B cell (primary cell): ENCODE data around the gene C11orf91. TPM values are rescaled to one million over a fixed set of nuclear protein-coding genes. Genes with fewer than 3 reads are reported as not detected.

ENCODE experiments used
- ATAC-seq: fragments of 200-7000 bp; cut with Tn5 transposase; one replicate; pipeline ENCODE4 v1.10.0; 2021; ENCODE audit warnings: low read depth, mild to moderate bottlenecking, moderate number of reproducible peaks, moderate library complexity
- CTCF ChIA-PET: fragments of 350-600 bp; sonication (Branson Sonifier 250); formaldehyde crosslinking; loops from one replicate; lab custom pipeline; 2021; ENCODE audit warnings: antibody characterized with exemption, inconsistent platforms; lab: Charles Lee
- POLR2A ChIA-PET: fragments of 350-600 bp; sonication (Branson Sonifier 250); formaldehyde crosslinking; loops from one replicate; lab custom pipeline; 2021; ENCODE audit warnings: antibody characterized with exemption; lab: Charles Lee
- DNase-seq: peaks from one replicate; pipeline ENCODE4 v3.0.0; 2013
- H2AFZ ChIP-seq: 2 replicates; pipeline ENCODE4 v1.6.1; 2012; ENCODE audit warnings: mild to moderate bottlenecking, low read depth, low read length; ENCODE audit not compliant: insufficient read depth, poor library complexity, severe bottlenecking
- H3K27ac ChIP-seq, 2 donors: 1 replicate in 1 of 2; 2 replicates in 1 of 2; pipeline ENCODE4 v1.5.1; 2012 to 2013; ENCODE audit warnings: low read length in 2 of 2, mild to moderate bottlenecking in 2 of 2, moderate library complexity in 1 of 2
- H3K27me3 ChIP-seq, 4 experiments: fragments of 200-600 bp in 1 of 4; sonication (generic) in 1 of 4; replicated peaks in 1 of 4; 1 replicate in 2 of 4; 2 replicates in 2 of 4; pipeline versions ENCODE4 v1.6.1 to v1.7.0; 2013 to 2016; ENCODE audit warnings: low read length in 3 of 4, mild to moderate bottlenecking in 2 of 4, mixed read lengths in 1 of 4, moderate library complexity in 1 of 4; ENCODE audit not compliant: insufficient read depth in 4 of 4, control insufficient read depth in 3 of 4; ENCODE audit errors: control extremely low read depth in 1 of 4
- H3K36me3 ChIP-seq, 2 experiments: replicated peaks in 1 of 2; 1 replicate in 1 of 2; 2 replicates in 1 of 2; pipeline versions ENCODE4 v1.6.1 to v1.7.1; 2013; ENCODE audit warnings: low read length in 1 of 2; ENCODE audit not compliant: insufficient read depth in 2 of 2, control insufficient read depth in 1 of 2; ENCODE audit errors: control extremely low read depth in 1 of 2, extremely low read depth in 1 of 2
- H3K4me1 ChIP-seq, 2 donors: fragments of 200-600 bp in 1 of 2; sonication (generic) in 1 of 2; 1 replicate in 1 of 2; 2 replicates in 1 of 2; pipeline versions ENCODE4 v1.5.1 to v1.6.1; 2013 to 2017; ENCODE audit warnings: low read length in 2 of 2; ENCODE audit not compliant: control insufficient read depth in 2 of 2, insufficient read depth in 2 of 2
- H3K4me2 ChIP-seq: replicated peaks from 2 replicates; pipeline ENCODE3; 2012; ENCODE audit warnings: mild to moderate bottlenecking, low read depth, low read length; ENCODE audit not compliant: poor library complexity, severe bottlenecking
- H3K4me3 ChIP-seq, 5 experiments: fragments of 200-600 bp in 1 of 5; sonication (generic) in 1 of 5; 1 replicate in 3 of 5; 2 replicates in 2 of 5; pipeline versions ENCODE4 v1.5.1 to v1.7.0; 2011 to 2016; ENCODE audit warnings: low read length in 4 of 5, mild to moderate bottlenecking in 4 of 5, low read depth in 2 of 5, control low read depth in 1 of 5, moderate library complexity in 1 of 5; ENCODE audit not compliant: insufficient read depth in 1 of 5; ENCODE audit errors: control extremely low read depth in 1 of 5, extremely low read depth in 1 of 5
- H3K79me2 ChIP-seq: fragments of 200-600 bp; sonication (generic); one replicate; pipeline ENCODE4 v1.6.0; 2016; ENCODE audit warnings: low read length; ENCODE audit not compliant: control insufficient read depth, insufficient read depth
- H3K9ac ChIP-seq: fragments of 200-600 bp; sonication (generic); 2 replicates; pipeline ENCODE4 v1.6.1; 2017; ENCODE audit warnings: mild to moderate bottlenecking, low read length, moderate library complexity
- H3K9me3 ChIP-seq, 3 donors: one replicate each; pipeline versions ENCODE4 v1.6.1 to v1.7.1; 2013; ENCODE audit warnings: low read length in 2 of 3; ENCODE audit not compliant: control insufficient read depth in 2 of 3, insufficient read depth in 1 of 3; ENCODE audit errors: control extremely low read depth in 1 of 3
- H4K20me1 ChIP-seq: 2 replicates; pipeline ENCODE4 v1.6.0; 2012; ENCODE audit warnings: mild to moderate bottlenecking, low read length; ENCODE audit not compliant: insufficient read depth, control insufficient read depth, poor library complexity, severe bottlenecking
- H3K27ac Mint-ChIP-seq: one replicate; pipeline ENCODE4 v1.8.0; 2021; ENCODE audit warnings: mixed read lengths
- H3K27me3 Mint-ChIP-seq: one replicate; pipeline ENCODE4 v1.8.0; 2021; ENCODE audit warnings: mixed read lengths
- H3K4me1 Mint-ChIP-seq: one replicate; pipeline ENCODE4 v1.8.0; 2021; ENCODE audit warnings: mixed read lengths
- H3K4me3 Mint-ChIP-seq: one replicate; pipeline ENCODE4 v1.8.0; 2021; ENCODE audit warnings: mixed read lengths
- H3K9me3 Mint-ChIP-seq: one replicate; pipeline ENCODE4 v1.8.0; 2022; ENCODE audit warnings: mixed read lengths; ENCODE audit not compliant: insufficient read depth
- CTCF ChIP-seq: fragments of 200-600 bp; IDR thresholded peaks from one replicate; pipeline ENCODE4 v1.8.0; 2022; ENCODE audit warnings: antibody characterized with exemption, mild to moderate bottlenecking
- EZH2 ChIP-seq: IDR thresholded peaks from 2 replicates; pipeline ENCODE4 v1.6.1; 2012; ENCODE audit warnings: borderline replicate concordance, low read depth, mild to moderate bottlenecking, moderate library complexity, low read length; ENCODE audit not compliant: insufficient read depth, poor library complexity, severe bottlenecking
- WGBS: methylation state at CpG from one replicate; pipeline ENCODE4 v1.1.5; 2013; ENCODE audit warnings: missing lambda C conversion rate; ENCODE audit not compliant: insufficient coverage; 5-methylcytosine and 5-hydroxymethylcytosine counted together
- intact Hi-C: fragments of 100-400 bp; cut with micrococcal nuclease; formaldehyde crosslinking; loops from one replicate; pipeline ENCODE4 v1.10.0; 2022
- polyA plus RNA-seq: library from polyadenylated mRNA; depleted of rRNA; stranded (reverse); fragments of >200 nt; gene quantifications from 2 replicates; pipeline ENCODE4 v1.2.3, GENCODE V29; 2012
- total RNA-seq, 2 donors: library from RNA; stranded (reverse); fragments of 120-200 nt in 1 of 2; gene quantifications; 1 replicate in 1 of 2; 2 replicates in 1 of 2; pipeline versions ENCODE4 v1.2.3 to v1.2.4, GENCODE V29; 2013 to 2022

C11orf91 gene
- total and polyA plus RNA-seq, 2 donors (not counting 1 experiment from before 2014, with no cell fraction given), result not detected

GRCh38 chr11:33690290-33691065 is 10.1 kb downstream of the C11orf91 start:
- Histone ChIP-seq H3K36me3 (no peaks in the 10 kb centered on the region), H3K9ac (no peak overlapping the region), H3K4me1 (no peaks in the 10 kb centered on the region), H3K4me3 (no peak overlapping the region), H3K4me2 (no peak overlapping the region), H3K27me3 (peaks cover 0 to 15% (median 1%) of the 10 kb centered on the region in 4 experiments), H4K20me1 (no peaks in the 10 kb centered on the region), H3K9me3 (peaks cover 0 to 5% (median 3%) of the 10 kb centered on the region in 3 donors), H3K27ac (no peak overlapping the region), H3K79me2 (no peaks in the 10 kb centered on the region), H2AFZ (no peak overlapping the region)
- no peak overlapping the region for H3K27ac Mint-ChIP-seq
- no peak overlapping the region for H3K4me3 Mint-ChIP-seq
- no peaks in the 10 kb centered on the region for H3K4me1 Mint-ChIP-seq
- ATAC-seq (no peak), DNase-seq (no peak)
- TF ChIP-seq CTCF, result no peak
- no peak for TF ChIP-seq EZH2
- intact Hi-C loops, result no loop called here
- peaks cover 4% of the 10 kb centered on the region for H3K9me3 Mint-ChIP-seq
- WGBS, result 100% methylated on average over 1 of the region's 8 CpGs
- ChIA-PET POLR2A (no interaction called here), CTCF (interaction anchor here (1.0 kb wide), 1 partner anchor 52 kb away, joined by 3 read pairs; no protein-coding TSS in a partner anchor)
- H3K27me3 Mint-ChIP-seq, result peaks cover 14% of the 10 kb centered on the region

- Histone ChIP-seq H3K9me3 (peaks cover 0 to 5% (median 3%) of the 10 kb centered on the region in 3 donors), H4K20me1 (no peaks in the 10 kb centered on the region), H3K36me3 (no peaks in the 10 kb centered on the region), H3K4me3 (no peak overlapping the region), H3K4me1 (no peaks in the 10 kb centered on the region), H2AFZ (no peak overlapping the region), H3K9ac (no peak overlapping the region), H3K79me2 (no peaks in the 10 kb centered on the region), H3K27ac (no peak overlapping the region), H3K4me2 (no peak overlapping the region), H3K27me3 (peaks cover 0 to 11% (median 0%) of the 10 kb centered on the region in 4 experiments)
- H3K4me3 Mint-ChIP-seq, result no peak overlapping the region
- TF ChIP-seq CTCF, result no peak
- no peak for TF ChIP-seq EZH2
- no peak for ATAC-seq
- H3K27me3 Mint-ChIP-seq, result peaks cover 22% of the 10 kb centered on the region
- POLR2A ChIA-PET, result no interaction called here
- no peak overlapping the region for H3K27ac Mint-ChIP-seq
- H3K4me1 Mint-ChIP-seq, result no peaks in the 10 kb centered on the region
- 98% methylated on average over 7 of the region's 8 CpGs for WGBS
- CTCF ChIA-PET, result interaction anchor here (1.0 kb wide), 1 partner anchor 53 kb away, joined by 3 read pairs; no protein-coding TSS in a partner anchor
- intact Hi-C loops, result loop anchor here (5.0 kb wide), 1 partner anchor 327 kb away; no protein-coding TSS in a partner anchor
- DNase-seq, result no peak
- H3K9me3 Mint-ChIP-seq, result peaks cover 4% of the 10 kb centered on the region
These were observed 11.1 kb downstream of the C11orf91 start for GRCh38 chr11:33689501-33689900.
